Psoas muscle (tissue), 8 donors: ENCODE data around the gene ARHGAP42. TPM values are rescaled to one million over a fixed set of nuclear protein-coding genes. Genes with fewer than 3 reads are reported as not detected.

ENCODE experiments used
- ATAC-seq, 4 donors: fragments of 200-7000 bp; cut with Tn5 transposase; one replicate each; pipeline ENCODE4 v1.9.1; 2020; ENCODE audit warnings: moderate library complexity in 3 of 4, mild to moderate bottlenecking in 2 of 4
- DNase-seq, 2 donors: peaks; one replicate each; pipeline ENCODE4 v3.0.0-alpha.2; 2020
- H3K27ac ChIP-seq: fragments of 200-600 bp; one replicate; pipeline ENCODE4 v1.8.0; 2022
- H3K27me3 ChIP-seq, 3 donors: fragments of 200-600 bp in 1 of 3; one replicate each; pipeline versions ENCODE4 v1.6.1 to v1.8.0; 2013 to 2022; ENCODE audit warnings: low read length in 2 of 3, mild to moderate bottlenecking in 2 of 3, moderate library complexity in 1 of 3; ENCODE audit not compliant: insufficient read depth in 3 of 3
- H3K36me3 ChIP-seq, 2 donors: fragments of 200-600 bp in 1 of 2; one replicate each; pipeline versions ENCODE4 v1.6.1 to v1.8.0; 2013 to 2022; ENCODE audit warnings: low read depth in 1 of 2, mild to moderate bottlenecking in 1 of 2, moderate library complexity in 1 of 2; ENCODE audit not compliant: insufficient read depth in 1 of 2
- H3K4me1 ChIP-seq: fragments of 200-600 bp; one replicate; pipeline ENCODE4 v1.8.0; 2022
- H3K4me3 ChIP-seq: fragments of 200-600 bp; one replicate; pipeline ENCODE4 v1.8.0; 2022; ENCODE audit warnings: mild to moderate bottlenecking
- H3K9me3 ChIP-seq: fragments of 200-600 bp; one replicate; pipeline ENCODE4 v1.8.0; 2022
- WGBS, 3 donors: extraction: QIAGEN DNeasy Blood & Tissue Kit; methylation state at CpG; one replicate each; pipeline versions ENCODE4 v1.1.6 to v1.1.7; 2013; 5-methylcytosine and 5-hydroxymethylcytosine counted together
- intact Hi-C, 2 donors: fragments of 100-400 bp; cut with DNase I; formaldehyde crosslinking; loops; one replicate each; pipeline versions ENCODE4 v1.11.0 to v1.14.2; 2022
- polyA plus RNA-seq, 3 donors: library from polyadenylated mRNA; stranded (reverse); fragments of 200-250 nt; gene quantifications; one replicate each; pipeline ENCODE4 v1.2.3, GENCODE V29; 2013
- total RNA-seq, 4 donors: library from RNA; stranded (reverse); fragmentation: NEBNext Ultra II Directional in 2 of 4; extraction: Animal tissue kit (Norgen Biotek cat#: 25700) in 2 of 4; gene quantifications; one replicate each; pipeline versions ENCODE4 v1.2.1 to v1.2.4, GENCODE V29; 2021 to 2023
- TF ChIP-seq, protein P1 (sequence below): fragments of 200-600 bp; IDR thresholded peaks from one replicate; pipeline ENCODE4 v1.8.0; 2022; ENCODE audit warnings: antibody characterized with exemption
- donor health status: healthy with polysubstance abuse.
- donor health status: DM: no; HTN: no; CAD: no; lungs with moderate emphysema.
- donor health status: Bipolar disorder and iron deficiency.
- donor health status: healthy.
- donor health status: DM: yes; HTN: yes; CAD: no.
- donor health status: DM: no; HTN: no; CAD: no.
- donor health status: DM: no; HTN: no; CAD: no.
- donor health status: DM: yes; HTN: yes; CAD: no.

The ARHGAP42 gene
- total and polyA plus RNA-seq, 7 donors = 3.8 to 12.3 (median 7.2) TPM

GRCh38 chr11:100815787-100816330, 128.8 kb downstream of the ARHGAP42 start:
- no peaks in the 10 kb centered on the region for H3K36me3 ChIP-seq
- WGBS, 3 donors = 94 to 100% (median 94%) methylated on average over 1 of the region's 1 CpG
- no peak overlapping the region for H3K4me3 ChIP-seq
- ATAC-seq (no peak), DNase-seq (no peak)
- H3K9me3 ChIP-seq = no peaks in the 10 kb centered on the region
- no peaks in the 10 kb centered on the region for H3K4me1 ChIP-seq
- no peaks in the 10 kb centered on the region for H3K27me3 ChIP-seq
- TF ChIP-seq, protein P1, sequence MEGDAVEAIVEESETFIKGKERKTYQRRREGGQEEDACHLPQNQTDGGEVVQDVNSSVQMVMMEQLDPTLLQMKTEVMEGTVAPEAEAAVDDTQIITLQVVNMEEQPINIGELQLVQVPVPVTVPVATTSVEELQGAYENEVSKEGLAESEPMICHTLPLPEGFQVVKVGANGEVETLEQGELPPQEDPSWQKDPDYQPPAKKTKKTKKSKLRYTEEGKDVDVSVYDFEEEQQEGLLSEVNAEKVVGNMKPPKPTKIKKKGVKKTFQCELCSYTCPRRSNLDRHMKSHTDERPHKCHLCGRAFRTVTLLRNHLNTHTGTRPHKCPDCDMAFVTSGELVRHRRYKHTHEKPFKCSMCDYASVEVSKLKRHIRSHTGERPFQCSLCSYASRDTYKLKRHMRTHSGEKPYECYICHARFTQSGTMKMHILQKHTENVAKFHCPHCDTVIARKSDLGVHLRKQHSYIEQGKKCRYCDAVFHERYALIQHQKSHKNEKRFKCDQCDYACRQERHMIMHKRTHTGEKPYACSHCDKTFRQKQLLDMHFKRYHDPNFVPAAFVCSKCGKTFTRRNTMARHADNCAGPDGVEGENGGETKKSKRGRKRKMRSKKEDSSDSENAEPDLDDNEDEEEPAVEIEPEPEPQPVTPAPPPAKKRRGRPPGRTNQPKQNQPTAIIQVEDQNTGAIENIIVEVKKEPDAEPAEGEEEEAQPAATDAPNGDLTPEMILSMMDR = no peak
- H3K27ac ChIP-seq = no peak overlapping the region
- intact Hi-C loops = no loop called here

DNA sequence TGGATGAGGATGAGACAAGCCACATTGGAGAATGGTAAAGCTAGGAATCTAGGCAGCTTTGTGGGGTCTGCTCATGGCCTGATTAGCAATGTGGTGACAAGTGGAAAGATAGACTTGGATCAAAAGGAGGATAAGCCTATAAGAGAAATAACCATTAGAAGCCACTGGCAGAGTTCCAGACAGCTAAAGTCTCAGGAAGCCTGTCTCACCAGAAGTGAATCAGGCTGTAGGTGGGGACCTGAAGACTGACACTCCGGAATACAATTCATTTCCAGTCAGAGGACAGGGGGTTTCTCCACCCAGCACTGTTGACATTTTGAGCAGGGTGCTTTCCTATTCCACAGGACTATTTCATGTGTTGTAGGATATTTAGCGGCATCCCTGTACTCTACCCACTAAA, 129.7 kb downstream of the ARHGAP42 start:
- WGBS, 3 donors = 82 to 91% (median 89%) methylated on average over 2 of the region's 2 CpGs

GRCh38 chr11:100817620-100818019, 130.5 kb downstream of the ARHGAP42 start:
- H3K27me3 ChIP-seq = no peaks in the 10 kb centered on the region
- ATAC-seq (no peak), DNase-seq (no peak)
- WGBS, 3 donors = 77 to 91% (median 85%) methylated on average over 2 of the region's 2 CpGs
- H3K4me1 ChIP-seq = peaks cover 3% of the 10 kb centered on the region
- no peaks in the 10 kb centered on the region for H3K9me3 ChIP-seq
- no peak overlapping the region for H3K4me3 ChIP-seq
- H3K27ac ChIP-seq = no peak overlapping the region
- intact Hi-C loops = no loop called here
- H3K36me3 ChIP-seq = no peaks in the 10 kb centered on the region
- TF ChIP-seq, protein P1 = no peak

More for the DNA sequence above, 129.7 kb downstream of the ARHGAP42 start:
- TF ChIP-seq, protein P1 = no peak
- Histone ChIP-seq H3K36me3 (no peaks in the 10 kb centered on the region), H3K27ac (no peak overlapping the region), H3K9me3 (no peaks in the 10 kb centered on the region), H3K4me1 (no peaks in the 10 kb centered on the region), H3K27me3 (no peaks in the 10 kb centered on the region), H3K4me3 (no peak overlapping the region)
- ATAC-seq (no peak), DNase-seq (no peak)
- intact Hi-C loops = no loop called here

- Histone ChIP-seq H3K4me3 (no peak overlapping the region), H3K27ac (no peak overlapping the region), H3K4me1 (peaks cover 20% of the 10 kb centered on the region), H3K36me3 (no peaks in the 10 kb centered on the region), H3K9me3 (no peaks in the 10 kb centered on the region), H3K27me3 (no peaks in the 10 kb centered on the region)
- no peak for DNase-seq
- 75 to 77% (median 76%) methylated on average over 4 of the region's 4 CpGs for WGBS, 3 donors
- intact Hi-C loops = no loop called here
- no peak for ATAC-seq
- TF ChIP-seq, protein P1 = no peak
Observed at GRCh38 chr11:100820621-100821020, 133.5 kb downstream of the ARHGAP42 start.

DNA sequence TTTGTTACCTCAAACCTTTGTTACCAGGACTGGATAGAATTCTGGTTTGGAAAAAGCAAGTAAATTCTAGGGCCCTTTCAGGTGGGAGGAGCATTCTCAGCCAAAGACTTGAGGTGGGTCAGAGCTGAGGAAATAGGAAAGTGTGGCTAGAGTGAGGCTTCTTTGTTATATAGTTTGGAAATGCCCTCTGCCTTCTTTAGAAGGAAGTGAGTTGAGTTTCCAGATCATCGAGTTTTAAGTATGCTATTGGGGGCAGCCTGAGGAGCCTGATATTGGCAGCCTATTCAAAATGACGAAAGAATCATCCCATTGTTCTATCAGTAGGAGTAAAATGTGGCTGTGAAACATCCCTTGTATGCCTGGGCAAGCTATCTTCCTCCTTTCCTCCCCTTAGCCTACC, 134.1 kb downstream of the ARHGAP42 start:
- Histone ChIP-seq H3K9me3 (no peaks in the 10 kb centered on the region), H3K27ac (no peak overlapping the region), H3K27me3 (no peaks in the 10 kb centered on the region), H3K4me1 (peaks cover 24% of the 10 kb centered on the region), H3K36me3 (no peaks in the 10 kb centered on the region), H3K4me3 (no peak overlapping the region)
- no peak for ATAC-seq
- DNase-seq = no peak
- intact Hi-C loops = no loop called here
- WGBS, 3 donors = 32 to 51% (median 32%) methylated on average over 2 of the region's 2 CpGs
- TF ChIP-seq, protein P1 = no peak
